PC-3 (cell line): ENCODE measurements around the gene EFNB3. TPM values are rescaled to one million over a fixed set of nuclear protein-coding genes. Genes with fewer than 3 reads are reported as not detected.

Source experiments
- ATAC-seq: fragments of 200-7000 bp; cut with Tn5 transposase; 2 replicates; pipeline ENCODE4 v1.9.1; 2020; ENCODE audit warnings: mild to moderate bottlenecking, moderate library complexity
- Bru-seq: library from RNA; stranded (reverse); fragments of 400-500 nt; gene quantifications from one replicate; lab custom pipeline; 2021; lab: Mats Ljungman, UMichigan
- BruChase-seq, 2 experiments: library from RNA; stranded (reverse); fragments of 400-500 nt; gene quantifications; one replicate each; lab custom pipeline; 2021; lab: Mats Ljungman, UMichigan
- BruUV-seq: library from RNA; stranded (reverse); fragments of 400-500 nt; replicated peaks from 2 replicates; lab custom pipeline; 2021; lab: Mats Ljungman, UMichigan
- CTCF ChIA-PET: fragments of 300-600 bp; sonication (Branson Sonifier 250); formaldehyde crosslinking; loops from one replicate; lab custom pipeline; 2022; ENCODE audit warnings: antibody characterized with exemption; lab: Charles Lee
- POLR2A ChIA-PET: fragments of 300-600 bp; sonication (Branson Sonifier 250); formaldehyde crosslinking; loops from one replicate; lab custom pipeline; 2022; ENCODE audit warnings: antibody characterized with exemption; ENCODE audit not compliant: unreplicated experiment; lab: Charles Lee
- DNase-seq: peaks from one replicate; pipeline ENCODE4 v3.0.0-alpha.2; 2015
- H2AFZ ChIP-seq: fragments of 300-600 bp; sonication (generic); 2 replicates; pipeline ENCODE4 v1.6.0; 2016; ENCODE audit warnings: antibody characterized with exemption, low read length
- H3F3A ChIP-seq: fragments of 300-600 bp; sonication (generic); one replicate; pipeline ENCODE4 v1.6.0; 2017; ENCODE audit warnings: antibody characterized with exemption, low read length, control low read depth, mild to moderate bottlenecking; ENCODE audit not compliant: unreplicated experiment
- H3K27ac ChIP-seq: fragments of 300-600 bp; sonication (generic); 2 replicates; pipeline ENCODE4 v1.5.1; 2016; ENCODE audit warnings: mild to moderate bottlenecking, low read length
- H3K27me3 ChIP-seq: fragments of 300-600 bp; sonication (generic); 2 replicates; pipeline ENCODE4 v1.6.1; 2016; ENCODE audit warnings: low read length, mixed read lengths
- H3K36me3 ChIP-seq: fragments of 300-600 bp; sonication (generic); 2 replicates; pipeline ENCODE4 v1.6.1; 2016; ENCODE audit warnings: low read depth, mixed run types, low read length, mixed read lengths
- H3K4me1 ChIP-seq: fragments of 300-600 bp; sonication (generic); 2 replicates; pipeline ENCODE4 v1.5.1; 2016; ENCODE audit warnings: low read length; ENCODE audit not compliant: insufficient read depth
- H3K4me2 ChIP-seq: fragments of 300-600 bp; sonication (generic); 2 replicates; pipeline ENCODE4 v1.6.0; 2016; ENCODE audit warnings: low read length
- H3K4me3 ChIP-seq: fragments of 300-600 bp; sonication (generic); 2 replicates; pipeline ENCODE4 v1.5.1; 2016; ENCODE audit warnings: mild to moderate bottlenecking, low read length, mixed read lengths
- H3K79me2 ChIP-seq: fragments of 300-600 bp; sonication (generic); 2 replicates; pipeline ENCODE4 v1.6.1; 2017; ENCODE audit warnings: low read length, mixed read lengths
- H3K9ac ChIP-seq: fragments of 300-600 bp; sonication (generic); 2 replicates; pipeline ENCODE4 v1.6.0; 2016; ENCODE audit warnings: mild to moderate bottlenecking, low read length
- H3K9me2 ChIP-seq: fragments of 300-600 bp; sonication (generic); replicated peaks from 2 replicates; pipeline ENCODE4 v1.6.1; 2016; ENCODE audit warnings: mixed run types, low read length, mixed read lengths
- H3K9me3 ChIP-seq: fragments of 300-600 bp; sonication (generic); 2 replicates; pipeline ENCODE4 v1.6.1; 2016; ENCODE audit warnings: low read length, mixed read lengths
- H4K20me1 ChIP-seq: fragments of 300-600 bp; sonication (generic); 2 replicates; pipeline ENCODE4 v1.6.1; 2016; ENCODE audit warnings: low read length, mixed read lengths
- CTCF ChIP-seq: fragments of 300-600 bp; sonication (generic); conservative IDR thresholded peaks from 2 replicates; pipeline ENCODE4 v1.5.1; 2017; ENCODE audit warnings: antibody characterized with exemption, low read depth, mild to moderate bottlenecking, low read length
- EZH2 ChIP-seq: fragments of 300-600 bp; sonication (generic); IDR thresholded peaks from one replicate; pipeline ENCODE4 v1.6.1; 2017; ENCODE audit warnings: antibody characterized with exemption, mild to moderate bottlenecking, low read length; ENCODE audit not compliant: unreplicated experiment
- EZH2phosphoT487 ChIP-seq: fragments of 300-600 bp; sonication (generic); IDR thresholded peaks from 2 replicates; pipeline ENCODE4 v1.6.1; 2018; ENCODE audit warnings: mild to moderate bottlenecking, antibody characterized with exemption, low read length, borderline replicate concordance
- intact Hi-C: fragments of 100-400 bp; cut with micrococcal nuclease; formaldehyde crosslinking; loops from 2 replicates; pipeline ENCODE4 v1.9.0; 2023
- long read RNA-seq: library from polyadenylated mRNA; unstranded; transcript quantifications from one replicate; pipeline ENCODE4 v2.0.0, GENCODE V29; 2021; ENCODE audit not compliant: unreplicated experiment
- total RNA-seq: library from RNA; depleted of rRNA; stranded (reverse); fragments of >200 nt; gene quantifications from 2 replicates; pipeline ENCODE4 v1.2.3, GENCODE V29; 2014; rRNA removed

Gene EFNB3
- 4.9 and 7.7 TPM in 2 replicates for total RNA-seq
- Bru-seq, nascent RNA: percentile 37 among the genes with signal in this experiment
- percentile 66 among the genes with signal in this experiment for BruChase-seq, experiment 1, labeled RNA remaining after a 6-hour chase
- BruChase-seq, experiment 2, labeled RNA remaining after a 2-hour chase: percentile 51 among the genes with signal in this experiment
- long read RNA-seq, partial matches to known transcripts: 11 of 15 reads
- long read RNA-seq, other reads (novel, unspliced or antisense): 1 of 15 reads

GRCh38 chr17:7704601-7705268 lies at the start of gene EFNB3:
TSS of gene EFNB3 (plus strand) at chr17:7705202. CDS start at chr17:7705599, 397 bp downstream.
- no peaks in the 10 kb centered on the region for H3K36me3 ChIP-seq
- no TSS peak for BruUV-seq
- H3F3A ChIP-seq: no peaks in the 10 kb centered on the region
- no peak within 1 kb of the TSS for H3K27ac ChIP-seq
- peak within 1 kb of the TSS; percentile 80 for H2AFZ ChIP-seq
- H3K27me3 ChIP-seq: no peaks in the 10 kb centered on the region
- DNase-seq: peak; percentile 39
- peak within 1 kb of the TSS; percentile 17; the same call in 1 of the 2 replicates for H3K9ac ChIP-seq
- ChIA-PET CTCF (interaction anchor here (0.8 kb wide), 1 partner anchor 17 kb away, joined by 4 read pairs; no protein-coding TSS in a partner anchor), POLR2A (no interaction called here)
- no peaks in the 10 kb centered on the region for H4K20me1 ChIP-seq
- no peaks in the 10 kb centered on the region for H3K4me1 ChIP-seq
- no peaks in the 10 kb centered on the region for H3K9me2 ChIP-seq
- H3K4me2 ChIP-seq: peak within 1 kb of the TSS; percentile 87
- no peaks in the 10 kb centered on the region for H3K9me3 ChIP-seq
- H3K4me3 ChIP-seq: peak within 1 kb of the TSS; percentile 70
- ATAC-seq: peak; percentile 76
- H3K79me2 ChIP-seq: no peaks in the 10 kb centered on the region
- no peak for TF ChIP-seq EZH2
- TF ChIP-seq EZH2phosphoT487: no peak
- TF ChIP-seq CTCF: no peak
- intact Hi-C loops: no loop called here

- ChIA-PET POLR2A (no interaction called here), CTCF (no interaction called here)
- no peak for TF ChIP-seq CTCF
- no peak for TF ChIP-seq EZH2phosphoT487
- TF ChIP-seq EZH2: no peak
- no peak for ATAC-seq
- H3K4me2 ChIP-seq: no peak overlapping the region
- no peak overlapping the region for H3K4me3 ChIP-seq
- BruUV-seq: no TSS peak
- no peak overlapping the region for H2AFZ ChIP-seq
- H3K4me1 ChIP-seq: no peaks in the 10 kb centered on the region; the same call in 1 of the 2 replicates
- H3K79me2 ChIP-seq: no peaks in the 10 kb centered on the region
- DNase-seq: no peak
- no peak overlapping the region for H3K27ac ChIP-seq
- peaks cover 13% of the 10 kb centered on the region for H3K27me3 ChIP-seq
- no peaks in the 10 kb centered on the region for H3K36me3 ChIP-seq
- H4K20me1 ChIP-seq: no peaks in the 10 kb centered on the region
- no peaks in the 10 kb centered on the region for H3K9me2 ChIP-seq
- H3F3A ChIP-seq: no peaks in the 10 kb centered on the region
- H3K9ac ChIP-seq: no peak overlapping the region
- H3K9me3 ChIP-seq: no peaks in the 10 kb centered on the region
- intact Hi-C loops: no loop called here
Measured at GRCh38 chr17:7655541-7655840, 49.5 kb upstream of the EFNB3 start.
